GM19239 (cell line): ENCODE data around the gene MCEE.
A peak's percentile ranks its signal among the peaks of the same experiment; 100 is the strongest.
"Not testable (repeated sequence)": the region's sequence is repeated elsewhere in the genome, so short reads cannot be mapped to it uniquely, and the experiment has no call there.

Experiments
- DNase-seq: peaks from one replicate; pipeline ENCODE4 v3.0.0; 2011; ENCODE audit warnings: low spot score; ENCODE audit not compliant: insufficient read length
- FAIRE-seq: peaks from 2 replicates; lab custom pipeline; 2011; peaks lifted over from hg19 to GRCh38; lab: Jason Lieb, UNC

MCEE gene

GRCh38 chr2:71129114-71129901 lies 721 bp downstream of the MCEE start:
- no peak for FAIRE-seq
- DNase-seq, result peak; percentile 13

GRCh38 chr2:71126957-71127356 lies 3.1 kb downstream of the MCEE start:
- DNase-seq, result no peak
- FAIRE-seq, result no peak

- no peak for DNase-seq
- no peak for FAIRE-seq
Measured at GRCh38 chr2:71125506-71126294, 4.3 kb downstream of the MCEE start.

GRCh38 chr2:71122387-71123298 lies 7.4 kb downstream of the MCEE start:
- FAIRE-seq, result no peak
- DNase-seq, result no peak

GRCh38 chr2:71121479-71121878 lies 8.6 kb downstream of the MCEE start:
- DNase-seq, result no peak
- FAIRE-seq, result no peak

GRCh38 chr2:71120195-71120594 lies 9.8 kb downstream of the MCEE start:
- DNase-seq (no peak), FAIRE-seq (no peak)

- no peak for DNase-seq
- FAIRE-seq, result no peak
Measured at GRCh38 chr2:71117063-71117462, 13.0 kb downstream of the MCEE start.

- FAIRE-seq, result no peak
- no peak for DNase-seq
Measured at GRCh38 chr2:71113843-71114242, 16.2 kb downstream of the MCEE start.

- FAIRE-seq (no peak), DNase-seq (no peak)
Measured at GRCh38 chr2:71108091-71108490, 21.9 kb downstream of the MCEE start.

GRCh38 chr2:71106463-71106862 lies 23.6 kb downstream of the MCEE start:
- not testable (repeated sequence) for FAIRE-seq

GRCh38 chr2:71103809-71104208 lies 26.2 kb downstream of the MCEE start:
- DNase-seq (no peak), FAIRE-seq (no peak)

More at GRCh38 chr2:71106463-71106862, 23.6 kb downstream of the MCEE start:
- DNase-seq, result not testable (repeated sequence)

GRCh38 chr2:71102981-71103681 lies 26.9 kb downstream of the MCEE start:
- DNase-seq (no peak), FAIRE-seq (no peak)

GRCh38 chr2:71101656-71102055 lies 28.4 kb downstream of the MCEE start:
- FAIRE-seq (no peak), DNase-seq (no peak)

- peak; percentile 64 for FAIRE-seq
- peak; percentile 50 for DNase-seq
Measured at GRCh38 chr2:71100195-71100964, 29.6 kb downstream of the MCEE start.

GRCh38 chr2:71092491-71093260 lies 37.4 kb downstream of the MCEE start:
- not testable (repeated sequence) for DNase-seq, FAIRE-seq

- not testable (repeated sequence) for DNase-seq, FAIRE-seq
Measured at GRCh38 chr2:71091808-71092207, 38.2 kb downstream of the MCEE start.

GRCh38 chr2:71089475-71089874 lies 40.6 kb downstream of the MCEE start:
- not testable (repeated sequence) for DNase-seq, FAIRE-seq

- not testable (repeated sequence) for DNase-seq, FAIRE-seq
Measured at GRCh38 chr2:71085325-71086003, 44.6 kb downstream of the MCEE start.
